GM12875 (cell line): ENCODE data around the gene C5orf46.

ENCODE experiments used
- H3K4me3 ChIP-seq: one replicate; pipeline ENCODE4 v1.5.1; 2011; ENCODE audit warnings: low read depth, low read length, control low read depth
- TF ChIP-seq, protein P1 (sequence below): IDR thresholded peaks from 2 replicates; pipeline ENCODE4 v1.5.1; 2011; ENCODE audit warnings: low read depth, mild to moderate bottlenecking, control low read depth, inconsistent platforms, low read length, moderate library complexity, borderline replicate concordance; ENCODE audit not compliant: insufficient read depth

C5orf46 gene

DNA sequence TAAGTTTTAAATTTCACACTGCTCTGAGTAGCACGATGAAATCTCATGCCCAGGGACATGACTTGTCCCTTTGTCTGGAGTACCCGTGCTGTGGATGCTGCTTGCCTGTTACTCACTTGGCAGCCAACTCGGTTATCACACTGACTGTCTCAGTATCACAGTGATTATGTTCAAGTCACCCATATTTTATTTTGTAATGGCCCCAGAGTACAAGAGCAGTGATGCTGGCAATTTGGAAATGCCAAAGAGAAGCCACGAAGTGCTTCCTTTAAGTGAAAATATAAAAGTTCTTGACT, 50.6 kb downstream of the C5orf46 start:
- H3K4me3 ChIP-seq, result no peak overlapping the region
- TF ChIP-seq, protein P1, sequence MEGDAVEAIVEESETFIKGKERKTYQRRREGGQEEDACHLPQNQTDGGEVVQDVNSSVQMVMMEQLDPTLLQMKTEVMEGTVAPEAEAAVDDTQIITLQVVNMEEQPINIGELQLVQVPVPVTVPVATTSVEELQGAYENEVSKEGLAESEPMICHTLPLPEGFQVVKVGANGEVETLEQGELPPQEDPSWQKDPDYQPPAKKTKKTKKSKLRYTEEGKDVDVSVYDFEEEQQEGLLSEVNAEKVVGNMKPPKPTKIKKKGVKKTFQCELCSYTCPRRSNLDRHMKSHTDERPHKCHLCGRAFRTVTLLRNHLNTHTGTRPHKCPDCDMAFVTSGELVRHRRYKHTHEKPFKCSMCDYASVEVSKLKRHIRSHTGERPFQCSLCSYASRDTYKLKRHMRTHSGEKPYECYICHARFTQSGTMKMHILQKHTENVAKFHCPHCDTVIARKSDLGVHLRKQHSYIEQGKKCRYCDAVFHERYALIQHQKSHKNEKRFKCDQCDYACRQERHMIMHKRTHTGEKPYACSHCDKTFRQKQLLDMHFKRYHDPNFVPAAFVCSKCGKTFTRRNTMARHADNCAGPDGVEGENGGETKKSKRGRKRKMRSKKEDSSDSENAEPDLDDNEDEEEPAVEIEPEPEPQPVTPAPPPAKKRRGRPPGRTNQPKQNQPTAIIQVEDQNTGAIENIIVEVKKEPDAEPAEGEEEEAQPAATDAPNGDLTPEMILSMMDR, result no peak

DNA sequence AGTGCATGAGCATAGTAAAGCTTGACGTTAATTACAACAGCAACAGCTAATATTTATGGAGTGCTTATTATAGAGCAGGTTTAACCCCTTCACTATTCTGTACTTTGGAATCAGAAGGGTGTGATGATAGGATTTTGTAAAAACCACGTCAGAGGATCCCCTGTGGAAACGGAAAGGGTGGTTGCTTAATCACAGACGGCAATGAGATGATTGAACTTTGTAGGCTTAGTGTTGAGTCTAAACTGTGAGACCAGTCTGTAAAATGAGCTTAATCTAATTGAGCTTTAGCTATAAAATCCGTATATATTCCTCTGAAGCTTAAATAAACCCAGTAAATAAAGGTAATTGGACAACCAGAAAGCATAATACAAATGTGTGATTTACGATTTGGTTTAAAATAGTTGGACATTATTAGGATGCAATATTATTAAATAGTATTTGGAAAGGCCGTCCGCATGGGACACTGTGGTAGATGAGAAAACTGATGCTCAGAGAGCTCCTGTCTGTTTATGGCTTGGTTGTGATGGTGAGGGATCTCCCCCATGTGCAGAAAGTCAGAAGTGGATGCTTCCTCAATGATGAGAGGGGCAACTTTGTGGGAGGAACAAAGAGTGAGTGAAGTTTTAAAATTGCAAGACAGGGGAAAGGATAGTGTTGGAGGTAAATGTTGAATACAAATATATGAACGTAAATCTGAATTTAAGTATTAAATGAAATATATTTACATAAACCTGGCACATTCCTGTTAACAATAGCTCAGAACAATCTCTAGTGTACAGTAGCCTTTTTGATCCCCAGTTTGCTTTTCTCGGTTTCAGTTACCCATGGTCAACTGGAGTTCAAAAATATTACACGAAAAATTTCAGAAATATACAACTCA, 51.2 kb downstream of the C5orf46 start:
- TF ChIP-seq, protein P1, result no peak
- no peak overlapping the region for H3K4me3 ChIP-seq

DNA sequence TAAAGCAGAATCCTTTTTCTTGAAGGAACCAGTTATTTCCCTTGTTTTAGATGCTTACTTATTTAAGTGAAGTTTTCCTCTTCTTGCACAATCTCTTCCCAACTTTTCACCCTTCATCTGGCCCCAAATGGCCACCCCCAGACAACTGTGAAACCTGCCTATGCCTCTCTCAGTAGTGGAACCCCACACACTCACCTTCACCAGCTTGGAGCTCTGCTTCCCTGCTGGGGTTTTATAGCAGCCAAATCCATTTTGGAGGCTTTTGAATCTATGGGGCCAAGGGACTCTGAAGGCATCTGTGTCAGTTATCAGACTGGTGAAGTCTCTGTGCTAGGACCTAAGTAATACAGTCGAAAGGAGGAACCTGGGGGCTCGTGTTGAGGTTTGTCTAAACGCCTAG, 52.0 kb downstream of the C5orf46 start:
- TF ChIP-seq, protein P1, result no peak
- no peak overlapping the region for H3K4me3 ChIP-seq

DNA sequence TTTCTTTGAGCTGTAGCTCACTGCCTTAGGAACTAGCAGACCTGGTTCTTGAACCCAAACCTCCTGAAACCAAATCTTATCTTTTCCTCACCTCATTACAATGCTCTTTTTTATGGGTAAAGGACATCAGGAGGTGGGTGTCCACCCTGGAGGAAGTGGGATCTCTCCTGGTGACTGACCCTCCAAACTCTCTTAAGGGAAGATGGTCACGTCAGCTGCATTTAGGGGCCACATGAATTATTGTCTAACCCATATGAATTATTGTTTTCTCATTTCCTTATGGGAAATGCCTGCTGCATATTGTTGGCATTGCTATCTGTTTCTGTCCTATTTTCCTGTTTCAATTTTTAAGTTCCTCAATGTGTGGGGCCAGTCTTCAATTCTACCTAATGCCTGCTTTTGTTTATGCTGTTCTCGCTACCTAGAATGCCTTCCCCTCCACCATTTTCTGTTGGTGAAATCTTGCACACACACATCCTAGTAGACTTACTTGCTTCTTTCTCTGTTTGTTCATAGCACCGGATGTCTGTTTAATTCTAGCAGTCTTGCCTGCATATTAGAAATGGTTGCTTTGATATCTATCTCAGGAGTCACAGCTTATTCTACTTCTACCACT, 52.9 kb downstream of the C5orf46 start:
- no peak overlapping the region for H3K4me3 ChIP-seq

DNA sequence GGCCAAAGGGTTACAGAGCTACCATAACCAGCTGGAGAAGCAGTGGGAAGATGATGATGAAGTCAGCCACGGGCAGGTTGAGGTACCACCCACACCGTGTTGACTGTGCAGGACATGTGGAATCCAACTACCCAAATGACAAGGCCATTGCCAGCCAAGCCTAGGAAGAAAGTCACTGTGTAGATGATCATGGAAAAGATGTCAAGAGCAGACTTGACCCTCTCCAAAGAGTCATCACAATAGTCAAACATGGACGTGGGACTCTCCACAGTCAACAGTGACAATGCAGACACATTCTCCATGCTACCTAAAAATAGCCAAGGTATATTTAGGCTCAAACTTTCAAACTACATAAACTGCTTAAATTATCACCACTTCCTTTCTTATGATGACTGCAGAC, 54.0 kb downstream of the C5orf46 start:
- H3K4me3 ChIP-seq, result no peak overlapping the region
- TF ChIP-seq, protein P1, result no peak

More for the DNA sequence above, 52.9 kb downstream of the C5orf46 start:
- TF ChIP-seq, protein P1, result no peak

DNA sequence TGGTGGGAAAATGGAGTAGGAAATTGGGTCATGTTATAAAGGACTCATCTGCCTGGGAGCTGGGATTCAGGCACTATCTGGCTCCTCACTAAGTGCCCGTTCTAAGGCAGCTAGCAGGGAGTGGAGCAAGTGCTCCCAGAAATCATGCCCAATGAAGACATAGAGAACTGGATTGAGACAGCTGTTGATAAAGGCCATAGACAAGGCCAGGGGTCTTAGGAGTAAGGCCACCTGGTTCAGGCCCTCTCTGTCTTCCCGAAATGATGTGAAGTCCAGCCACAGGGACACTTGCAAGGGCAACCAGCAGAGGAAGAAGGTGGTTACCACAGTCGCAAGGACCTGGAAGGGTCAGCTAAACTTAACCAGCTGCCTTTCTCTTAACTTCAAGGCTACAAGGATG, 54.8 kb downstream of the C5orf46 start:
- TF ChIP-seq, protein P1, result no peak
- no peak overlapping the region for H3K4me3 ChIP-seq

DNA sequence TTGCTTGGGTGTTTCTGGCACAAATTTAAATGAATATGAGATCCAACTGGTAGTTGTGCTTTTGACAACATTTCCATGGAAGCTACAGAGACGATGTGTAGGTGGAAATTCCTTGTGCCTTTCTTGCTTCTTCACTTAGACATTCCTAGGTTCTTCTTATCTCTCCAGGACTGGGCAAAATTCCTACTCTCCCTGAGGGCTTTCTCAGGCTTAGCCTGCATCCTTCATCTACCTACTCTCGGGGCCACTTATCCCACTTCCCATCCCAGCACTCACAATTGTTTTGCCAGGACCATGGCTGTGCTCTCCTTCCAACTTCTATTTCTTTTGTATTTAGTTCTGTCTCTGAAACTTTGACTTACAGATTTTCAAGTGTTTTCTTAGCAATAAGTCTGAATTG, 57.1 kb downstream of the C5orf46 start:
- H3K4me3 ChIP-seq, result no peak overlapping the region
- TF ChIP-seq, protein P1, result no peak
